Esophagus muscularis mucosa (tissue), 4 donors: ENCODE data around the gene ZMYND12. TPM values are rescaled to one million over a fixed set of nuclear protein-coding genes. Genes with fewer than 3 reads are reported as not detected.

Experiments
- DNase-seq: peaks from one replicate; pipeline ENCODE4 v3.0.0-alpha.2; 2017; ENCODE audit errors: extremely low spot score
- H3K27ac ChIP-seq, 4 donors: fragments of 200-600 bp; sonication (generic); replicated peaks in 1 of 4; 1 replicate in 3 of 4; 2 replicates in 1 of 4; pipeline ENCODE4 v1.5.1; 2016 to 2019; ENCODE audit warnings: mild to moderate bottlenecking in 1 of 4
- H3K27me3 ChIP-seq, 4 donors: fragments of 200-600 bp; sonication (generic); one replicate each; pipeline versions ENCODE4 v1.5.1 to v1.6.0; 2016 to 2019
- H3K36me3 ChIP-seq, 4 donors: fragments of 200-600 bp; sonication (generic); one replicate each; pipeline ENCODE4 v1.5.1; 2016 to 2019
- H3K4me1 ChIP-seq, 4 donors: fragments of 200-600 bp; sonication (generic); one replicate each; pipeline ENCODE4 v1.5.1; 2016 to 2019
- H3K4me3 ChIP-seq, 4 donors: fragments of 200-600 bp; sonication (generic); 1 replicate in 2 of 4; 2 replicates in 2 of 4; pipeline ENCODE4 v1.5.1; 2016 to 2019; ENCODE audit warnings: mild to moderate bottlenecking in 4 of 4, moderate library complexity in 1 of 4
- H3K9me3 ChIP-seq, 4 donors: fragments of 200-600 bp; sonication (generic); 1 replicate in 3 of 4; 2 replicates in 1 of 4; pipeline ENCODE4 v1.5.1; 2016 to 2019
- CTCF ChIP-seq, 3 experiments: fragments of 200-600 bp in 2 of 3; fragments of 450-650 bp in 1 of 3; sonication (generic) in 2 of 3; IDR thresholded peaks; one replicate each; pipeline ENCODE4 v1.5.1; 2017 to 2019; ENCODE audit warnings: antibody characterized with exemption in 3 of 3, mild to moderate bottlenecking in 2 of 3, moderate library complexity in 1 of 3
- EP300 ChIP-seq: sonication (generic); formaldehyde crosslinking; IDR thresholded peaks from one replicate; pipeline ENCODE4 v1.6.1; 2017; ENCODE audit warnings: antibody characterized with exemption
- POLR2A ChIP-seq: fragments of 450-650 bp; IDR thresholded peaks from one replicate; pipeline ENCODE4 v1.6.1; 2017; ENCODE audit warnings: antibody characterized with exemption, moderate library complexity, mild to moderate bottlenecking, low read depth
- POLR2AphosphoS5 ChIP-seq, 2 donors: sonication (generic); formaldehyde crosslinking; IDR thresholded peaks; one replicate each; pipeline ENCODE4 v1.6.1; 2017; ENCODE audit warnings: antibody characterized with exemption in 2 of 2
- WGBS: methylation state at CpG from one replicate; pipeline ENCODE4 v1.1.5; 2018; 5-methylcytosine and 5-hydroxymethylcytosine counted together
- intact Hi-C: fragments of 100-400 bp; cut with DNase I; formaldehyde crosslinking; loops from one replicate; pipeline ENCODE4 v1.15.1; 2023
- total RNA-seq, 4 donors: library from RNA; depleted of rRNA; stranded (reverse); fragments of >200 nt; gene quantifications; one replicate each; pipeline versions ENCODE4 v1.1.0 to v1.2.1, GENCODE V29; 2016

Gene ZMYND12
- total RNA-seq, 4 donors from 2014 or later: 0.23 to 1.7 (median 0.78) TPM; not detected in 1

GRCh38 chr1:42392967-42393848, 62.6 kb downstream of the ZMYND12 start:
- TF ChIP-seq EP300: no peak
- no peak for TF ChIP-seq CTCF (IDR thresholded peaks at IDR 0.05)
- no peak for TF ChIP-seq POLR2A
- TF ChIP-seq POLR2AphosphoS5 (IDR thresholded peaks at IDR 0.05): no peak
- DNase-seq: no peak
- no peaks in the 10 kb centered on the region for H3K36me3 ChIP-seq
- H3K9me3 ChIP-seq: no peaks in the 10 kb centered on the region
- 81% methylated on average over 2 of the region's 2 CpGs for whole genome bisulfite sequencing
- no peak overlapping the region for H3K4me3 ChIP-seq
- intact Hi-C loops: no loop called here
- no peaks in the 10 kb centered on the region for H3K27me3 ChIP-seq
- H3K27ac ChIP-seq: no peak overlapping the region
- H3K4me1 ChIP-seq: no peaks in the 10 kb centered on the region

DNA sequence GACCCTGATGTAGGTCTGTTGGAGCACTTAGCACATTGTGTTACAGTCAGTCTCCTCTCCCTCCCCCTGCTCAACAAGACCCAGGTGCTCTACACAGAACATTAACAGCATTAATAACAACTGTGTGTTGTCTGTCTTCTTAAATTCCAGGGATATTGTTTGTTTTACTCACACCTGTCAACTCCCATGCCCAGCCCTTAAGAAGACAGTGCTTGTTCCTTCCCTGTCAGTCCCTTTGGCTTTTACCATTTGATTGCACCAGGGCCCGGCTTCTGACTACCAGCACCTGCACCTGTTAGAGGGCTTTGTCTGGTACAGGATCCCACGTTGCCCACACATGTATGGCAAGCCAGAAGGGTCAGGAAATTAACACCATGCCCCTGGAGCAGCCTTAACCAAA, 63.6 kb downstream of the ZMYND12 start:
- Histone ChIP-seq H3K9me3 (no peaks in the 10 kb centered on the region), H3K27ac (no peak overlapping the region), H3K36me3 (no peaks in the 10 kb centered on the region), H3K27me3 (no peaks in the 10 kb centered on the region), H3K4me3 (no peak overlapping the region), H3K4me1 (no peaks in the 10 kb centered on the region)
- intact Hi-C loops: no loop called here
- TF ChIP-seq POLR2AphosphoS5 (IDR thresholded peaks at IDR 0.05) (no peak), CTCF (IDR thresholded peaks at IDR 0.05) (no peak)
- 84% methylated on average over 2 of the region's 2 CpGs for WGBS
- no peak for DNase-seq

GRCh38 chr1:42386051-42386450, 69.8 kb downstream of the ZMYND12 start:
- TF ChIP-seq POLR2AphosphoS5 (IDR thresholded peaks at IDR 0.05) (no peak), POLR2A (no peak), EP300 (no peak), CTCF (IDR thresholded peaks at IDR 0.05) (no peak)
- no peaks in the 10 kb centered on the region for H3K36me3 ChIP-seq
- H3K4me1 ChIP-seq: peaks cover 5 to 18% (median 11%) of the 10 kb centered on the region in 4 donors
- H3K27me3 ChIP-seq: no peaks in the 10 kb centered on the region
- WGBS: 99% methylated on average over 6 of the region's 6 CpGs
- DNase-seq: no peak
- intact Hi-C loops: no loop called here
- no peak overlapping the region for H3K4me3 ChIP-seq
- H3K9me3 ChIP-seq: no peaks in the 10 kb centered on the region
- H3K27ac ChIP-seq: no peak overlapping the region

DNA sequence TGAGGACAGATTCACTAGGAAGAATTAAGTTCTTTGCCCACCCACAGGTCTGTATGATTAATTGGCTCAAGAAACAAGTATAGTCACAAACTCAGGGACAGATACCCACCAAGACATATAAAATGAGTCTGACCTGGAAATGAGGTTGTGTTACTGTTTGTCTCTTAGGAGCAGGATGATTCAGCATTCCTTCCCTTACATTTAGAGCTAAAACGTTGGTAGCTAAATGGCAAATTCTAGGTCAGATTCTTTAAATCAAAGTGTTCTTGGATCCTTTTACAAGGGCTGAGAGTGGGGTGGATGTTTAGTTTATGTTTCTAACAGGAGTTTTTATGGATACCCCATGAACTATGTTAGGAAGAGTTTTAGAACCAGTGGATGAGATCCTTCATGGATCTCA, 70.5 kb downstream of the ZMYND12 start:
- Histone ChIP-seq H3K4me1 (peaks cover 8 to 21% (median 15%) of the 10 kb centered on the region in 4 donors), H3K36me3 (no peaks in the 10 kb centered on the region), H3K9me3 (no peaks in the 10 kb centered on the region), H3K4me3 (no peak overlapping the region), H3K27ac (peak overlapping the region in 1 of 4 donors; percentile 14), H3K27me3 (no peaks in the 10 kb centered on the region)
- intact Hi-C loops: no loop called here
- no peak for TF ChIP-seq EP300
- no peak for TF ChIP-seq POLR2A
- no peak for TF ChIP-seq CTCF (IDR thresholded peaks at IDR 0.05)
- no peak for TF ChIP-seq POLR2AphosphoS5 (IDR thresholded peaks at IDR 0.05)
- DNase-seq: no peak
- 17% methylated on average over 1 of the region's 1 CpG for WGBS
